PC-9 (cell line): ENCODE measurements around the gene CMIP. TPM values are rescaled to one million over a fixed set of nuclear protein-coding genes. Genes with fewer than 3 reads are reported as not detected.
A peak's percentile ranks its signal among the peaks of the same experiment; 100 is the strongest.
"Not testable (repeated sequence)": the region's sequence is repeated elsewhere in the genome, so short reads cannot be mapped to it uniquely, and the experiment has no call there.

Experiments
- BruUV-seq: library from RNA; stranded (reverse); fragments of 400-500 nt; replicated peaks from 2 replicates; lab custom pipeline; 2021; lab: Mats Ljungman, UMichigan
- CTCF ChIA-PET: fragments of 300-600 bp; sonication (Branson Sonifier 250); formaldehyde crosslinking; loops from one replicate; lab custom pipeline; 2022; ENCODE audit warnings: antibody characterized with exemption; lab: Charles Lee
- POLR2A ChIA-PET: fragments of 300-600 bp; sonication (Branson Sonifier 250); formaldehyde crosslinking; loops from one replicate; lab custom pipeline; 2022; ENCODE audit warnings: antibody characterized with exemption; ENCODE audit not compliant: unreplicated experiment; lab: Charles Lee
- DNase-seq, 2 experiments: peaks; one replicate each; pipeline versions ENCODE4 v3.0.0 to v3.0.0-alpha.2; 2015 to 2022; ENCODE audit warnings: mixed read lengths in 1 of 2
- H2AFZ ChIP-seq: fragments of 200-600 bp; sonication (generic); 2 replicates; pipeline ENCODE4 v1.8.1; 2017; ENCODE audit warnings: antibody characterized with exemption
- H3F3A ChIP-seq: fragments of 200-600 bp; sonication (generic); 2 replicates; pipeline ENCODE4 v1.8.1; 2017; ENCODE audit warnings: antibody characterized with exemption, mild to moderate bottlenecking, low read depth; ENCODE audit not compliant: insufficient read depth
- H3K27ac ChIP-seq: fragments of 200-600 bp; sonication (generic); 2 replicates; pipeline ENCODE4 v1.6.1; 2016; ENCODE audit warnings: mixed run types
- H3K27me3 ChIP-seq: fragments of 200-600 bp; sonication (generic); 2 replicates; pipeline ENCODE4 v1.6.1; 2016; ENCODE audit warnings: low read depth, mixed run types; ENCODE audit not compliant: insufficient read depth
- H3K36me3 ChIP-seq: fragments of 200-600 bp; sonication (generic); 2 replicates; pipeline ENCODE4 v1.6.1; 2016; ENCODE audit warnings: low read depth, mixed run types
- H3K4me1 ChIP-seq: fragments of 200-600 bp; sonication (generic); replicated peaks from 2 replicates; pipeline ENCODE4 v1.6.1; 2016; ENCODE audit warnings: mixed run types; ENCODE audit not compliant: insufficient read depth
- H3K4me2 ChIP-seq: fragments of 200-600 bp; sonication (generic); 2 replicates; pipeline ENCODE4 v1.6.1; 2017; ENCODE audit warnings: mixed run types
- H3K4me3 ChIP-seq: fragments of 200-600 bp; sonication (generic); 2 replicates; pipeline ENCODE4 v1.6.1; 2016; ENCODE audit warnings: mixed run types
- H3K79me2 ChIP-seq: fragments of 200-600 bp; sonication (generic); 2 replicates; pipeline ENCODE4 v1.6.1; 2017; ENCODE audit warnings: low read depth, mixed run types
- H3K9me2 ChIP-seq: fragments of 200-600 bp; sonication (generic); 2 replicates; pipeline ENCODE4 v1.8.1; 2017; ENCODE audit warnings: mild to moderate bottlenecking; ENCODE audit not compliant: insufficient read depth
- H3K9me3 ChIP-seq: fragments of 200-600 bp; sonication (generic); 2 replicates; pipeline ENCODE4 v1.8.1; 2016; ENCODE audit warnings: low read depth; ENCODE audit not compliant: insufficient read depth
- H4K20me1 ChIP-seq: fragments of 200-600 bp; sonication (generic); 2 replicates; pipeline ENCODE4 v1.8.1; 2017; ENCODE audit not compliant: insufficient read depth
- CTCF ChIP-seq: fragments of 200-600 bp; sonication (generic); conservative IDR thresholded peaks from 2 replicates; pipeline ENCODE4 v1.6.1; 2017; ENCODE audit warnings: mixed run types, antibody characterized with exemption, mild to moderate bottlenecking, moderate library complexity
- EZH2 ChIP-seq: fragments of 200-600 bp; sonication (generic); IDR thresholded peaks from 2 replicates; pipeline ENCODE4 v1.8.0; 2017; ENCODE audit warnings: antibody characterized with exemption, low read depth
- intact Hi-C: fragments of 100-400 bp; cut with micrococcal nuclease; formaldehyde crosslinking; loops from one replicate; pipeline ENCODE4 v1.10.0; 2022; ENCODE audit not compliant: unreplicated experiment
- total RNA-seq: library from RNA; stranded (reverse); gene quantifications from 2 replicates; pipeline ENCODE4 v1.2.3, GENCODE V29; 2021

CMIP gene
- total RNA-seq, 1 experiment from 2014 or later: 96.6 TPM

- peaks cover 7% of the 10 kb centered on the region; the same call in 1 of the 2 replicates for H3K9me3 ChIP-seq
- peak overlapping the region; percentile 73 for H3K27ac ChIP-seq
- H3K36me3 ChIP-seq: peaks cover 16% of the 10 kb centered on the region
- ChIA-PET POLR2A (no interaction called here), CTCF (interaction anchor here (0.7 kb wide), 1 partner anchor 262 kb away, joined by 4 read pairs; no protein-coding TSS in a partner anchor)
- no peaks in the 10 kb centered on the region for H3K27me3 ChIP-seq
- H3K4me2 ChIP-seq: peak overlapping the region; percentile 62
- intact Hi-C loops: no loop called here
- no peak overlapping the region for H2AFZ ChIP-seq
- H3F3A ChIP-seq: peaks cover 60% of the 10 kb centered on the region
- no peaks in the 10 kb centered on the region for H3K9me2 ChIP-seq
- H4K20me1 ChIP-seq: 0 out of 2 replicates have a peak, but pooled peaks cover 3% of the 10 kb centered on the region
- no peak for DNase-seq
- H3K4me1 ChIP-seq: peaks cover 63% of the 10 kb centered on the region
- TF ChIP-seq EZH2 (no peak), CTCF (no peak)
- no peak overlapping the region for H3K4me3 ChIP-seq
- peaks cover 86% of the 10 kb centered on the region for H3K79me2 ChIP-seq
- no TSS peak for BruUV-seq
Observed at GRCh38 chr16:81524382-81524781, 79.8 kb downstream of the CMIP start.

GRCh38 chr16:81524885-81525284 lies 80.3 kb downstream of the CMIP start:
- H3K4me3 ChIP-seq, H3K9me3 ChIP-seq, DNase-seq, H2AFZ ChIP-seq, BruUV-seq, H3K9me2 ChIP-seq, intact Hi-C loops, POLR2A ChIA-PET, H3K27me3 ChIP-seq, H4K20me1 ChIP-seq, H3K4me2 ChIP-seq, CTCF ChIA-PET: not testable (repeated sequence)
- H3K27ac ChIP-seq: 0 out of 2 replicates have a peak overlapping the region, but pooled peaks have one; percentile 73
- peaks cover 16% of the 10 kb centered on the region for H3K36me3 ChIP-seq
- H3K79me2 ChIP-seq: peaks cover 86% of the 10 kb centered on the region
- H3K4me1 ChIP-seq: peaks cover 58% of the 10 kb centered on the region
- H3F3A ChIP-seq: peaks cover 60% of the 10 kb centered on the region

- no peak for DNase-seq
- CTCF ChIA-PET: interaction anchor here (0.9 kb wide), 1 partner anchor 33 kb away, joined by 3 read pairs; no protein-coding TSS in a partner anchor
- Histone ChIP-seq H3K36me3 (peaks cover 16% of the 10 kb centered on the region), H3F3A (peaks cover 55% of the 10 kb centered on the region), H3K27me3 (no peaks in the 10 kb centered on the region), H2AFZ (no peak overlapping the region), H3K79me2 (peaks cover 86% of the 10 kb centered on the region), H3K9me3 (peaks cover 7% of the 10 kb centered on the region; the same call in 1 of the 2 replicates), H3K4me2 (no peak overlapping the region), H3K4me3 (no peak overlapping the region), H3K4me1 (peaks cover 58% of the 10 kb centered on the region), H4K20me1 (0 out of 2 replicates have a peak, but pooled peaks cover 3% of the 10 kb centered on the region), H3K9me2 (no peaks in the 10 kb centered on the region), H3K27ac (no peak overlapping the region)
- intact Hi-C loops: loop anchor here (2.0 kb wide), 1 partner anchor 13 kb away; no protein-coding TSS in a partner anchor
- POLR2A ChIA-PET: interaction anchor here (0.6 kb wide), 1 partner anchor 10 kb away, joined by 6 read pairs; no protein-coding TSS in a partner anchor
- TF ChIP-seq CTCF (no peak), EZH2 (no peak)
- no TSS peak for BruUV-seq
Observed at GRCh38 chr16:81526199-81526598, 81.6 kb downstream of the CMIP start.
